Measurements from ENCODE around the gene SSC5D.

DNA sequence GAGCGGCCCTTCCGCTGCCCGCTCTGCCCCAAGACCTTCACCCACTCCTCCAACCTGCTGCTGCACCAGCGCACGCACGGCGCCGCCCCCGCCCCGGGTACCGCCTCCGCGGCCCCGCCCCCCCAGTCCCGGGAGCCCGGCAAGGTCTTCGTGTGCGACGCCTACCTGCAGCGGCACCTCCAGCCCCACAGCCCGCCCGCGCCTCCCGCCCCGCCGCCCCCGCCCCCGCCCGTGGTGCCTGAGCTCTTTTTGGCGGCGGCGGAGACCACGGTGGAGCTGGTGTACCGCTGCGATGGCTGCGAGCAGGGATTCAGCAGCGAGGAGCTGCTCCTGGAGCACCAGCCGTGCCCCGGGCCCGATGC lies 6.5 kb upstream of the SSC5D start:
- TF ChIP-seq CEBPB (IDR thresholded peaks at IDR 0.05) = no peak
- TF ChIP-seq, protein P1, sequence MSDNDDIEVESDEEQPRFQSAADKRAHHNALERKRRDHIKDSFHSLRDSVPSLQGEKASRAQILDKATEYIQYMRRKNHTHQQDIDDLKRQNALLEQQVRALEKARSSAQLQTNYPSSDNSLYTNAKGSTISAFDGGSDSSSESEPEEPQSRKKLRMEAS (IDR thresholded peaks at IDR 0.05) = no peak
- no peak for TF ChIP-seq YY1 (IDR thresholded peaks at IDR 0.05; ENCODE audit: low read depth)
- no peak for TF ChIP-seq EP300 (IDR thresholded peaks at IDR 0.05; ENCODE audit: borderline replicate concordance)
- TF ChIP-seq TAF1 (IDR thresholded peaks at IDR 0.05; ENCODE audit: low read depth) = no peak
- no peak for TF ChIP-seq CREB1 (IDR thresholded peaks at IDR 0.05; ENCODE audit: low read depth)
- TF ChIP-seq, protein P2, sequence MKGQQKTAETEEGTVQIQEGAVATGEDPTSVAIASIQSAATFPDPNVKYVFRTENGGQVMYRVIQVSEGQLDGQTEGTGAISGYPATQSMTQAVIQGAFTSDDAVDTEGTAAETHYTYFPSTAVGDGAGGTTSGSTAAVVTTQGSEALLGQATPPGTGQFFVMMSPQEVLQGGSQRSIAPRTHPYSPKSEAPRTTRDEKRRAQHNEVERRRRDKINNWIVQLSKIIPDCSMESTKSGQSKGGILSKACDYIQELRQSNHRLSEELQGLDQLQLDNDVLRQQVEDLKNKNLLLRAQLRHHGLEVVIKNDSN (IDR thresholded peaks at IDR 0.05) = no peak
- TF ChIP-seq EGR1 (IDR thresholded peaks at IDR 0.05) = no peak
- no peak for TF ChIP-seq RAD21 (IDR thresholded peaks at IDR 0.05; ENCODE audit: low read depth)
- no peak for TF ChIP-seq TEAD4 (IDR thresholded peaks at IDR 0.05)
- TF ChIP-seq, protein P3, sequence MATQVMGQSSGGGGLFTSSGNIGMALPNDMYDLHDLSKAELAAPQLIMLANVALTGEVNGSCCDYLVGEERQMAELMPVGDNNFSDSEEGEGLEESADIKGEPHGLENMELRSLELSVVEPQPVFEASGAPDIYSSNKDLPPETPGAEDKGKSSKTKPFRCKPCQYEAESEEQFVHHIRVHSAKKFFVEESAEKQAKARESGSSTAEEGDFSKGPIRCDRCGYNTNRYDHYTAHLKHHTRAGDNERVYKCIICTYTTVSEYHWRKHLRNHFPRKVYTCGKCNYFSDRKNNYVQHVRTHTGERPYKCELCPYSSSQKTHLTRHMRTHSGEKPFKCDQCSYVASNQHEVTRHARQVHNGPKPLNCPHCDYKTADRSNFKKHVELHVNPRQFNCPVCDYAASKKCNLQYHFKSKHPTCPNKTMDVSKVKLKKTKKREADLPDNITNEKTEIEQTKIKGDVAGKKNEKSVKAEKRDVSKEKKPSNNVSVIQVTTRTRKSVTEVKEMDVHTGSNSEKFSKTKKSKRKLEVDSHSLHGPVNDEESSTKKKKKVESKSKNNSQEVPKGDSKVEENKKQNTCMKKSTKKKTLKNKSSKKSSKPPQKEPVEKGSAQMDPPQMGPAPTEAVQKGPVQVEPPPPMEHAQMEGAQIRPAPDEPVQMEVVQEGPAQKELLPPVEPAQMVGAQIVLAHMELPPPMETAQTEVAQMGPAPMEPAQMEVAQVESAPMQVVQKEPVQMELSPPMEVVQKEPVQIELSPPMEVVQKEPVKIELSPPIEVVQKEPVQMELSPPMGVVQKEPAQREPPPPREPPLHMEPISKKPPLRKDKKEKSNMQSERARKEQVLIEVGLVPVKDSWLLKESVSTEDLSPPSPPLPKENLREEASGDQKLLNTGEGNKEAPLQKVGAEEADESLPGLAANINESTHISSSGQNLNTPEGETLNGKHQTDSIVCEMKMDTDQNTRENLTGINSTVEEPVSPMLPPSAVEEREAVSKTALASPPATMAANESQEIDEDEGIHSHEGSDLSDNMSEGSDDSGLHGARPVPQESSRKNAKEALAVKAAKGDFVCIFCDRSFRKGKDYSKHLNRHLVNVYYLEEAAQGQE (IDR thresholded peaks at IDR 0.05; ENCODE audit: low read depth) = no peak
- TF ChIP-seq NFIC (IDR thresholded peaks at IDR 0.05) = no peak
- no peak for TF ChIP-seq FOXM1 (IDR thresholded peaks at IDR 0.05; ENCODE audit: borderline replicate concordance, low read depth)

Data from Ishikawa (cell line).